ENCODE measurements around the gene PIH1D2.

- TF ChIP-seq PRDM15 (CRISPR knock-in tag; IDR thresholded peaks at IDR 0.05) = no peak
- TF ChIP-seq, protein P1, sequence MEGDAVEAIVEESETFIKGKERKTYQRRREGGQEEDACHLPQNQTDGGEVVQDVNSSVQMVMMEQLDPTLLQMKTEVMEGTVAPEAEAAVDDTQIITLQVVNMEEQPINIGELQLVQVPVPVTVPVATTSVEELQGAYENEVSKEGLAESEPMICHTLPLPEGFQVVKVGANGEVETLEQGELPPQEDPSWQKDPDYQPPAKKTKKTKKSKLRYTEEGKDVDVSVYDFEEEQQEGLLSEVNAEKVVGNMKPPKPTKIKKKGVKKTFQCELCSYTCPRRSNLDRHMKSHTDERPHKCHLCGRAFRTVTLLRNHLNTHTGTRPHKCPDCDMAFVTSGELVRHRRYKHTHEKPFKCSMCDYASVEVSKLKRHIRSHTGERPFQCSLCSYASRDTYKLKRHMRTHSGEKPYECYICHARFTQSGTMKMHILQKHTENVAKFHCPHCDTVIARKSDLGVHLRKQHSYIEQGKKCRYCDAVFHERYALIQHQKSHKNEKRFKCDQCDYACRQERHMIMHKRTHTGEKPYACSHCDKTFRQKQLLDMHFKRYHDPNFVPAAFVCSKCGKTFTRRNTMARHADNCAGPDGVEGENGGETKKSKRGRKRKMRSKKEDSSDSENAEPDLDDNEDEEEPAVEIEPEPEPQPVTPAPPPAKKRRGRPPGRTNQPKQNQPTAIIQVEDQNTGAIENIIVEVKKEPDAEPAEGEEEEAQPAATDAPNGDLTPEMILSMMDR (IDR thresholded peaks at IDR 0.05) = no peak
- TF ChIP-seq, protein P2, sequence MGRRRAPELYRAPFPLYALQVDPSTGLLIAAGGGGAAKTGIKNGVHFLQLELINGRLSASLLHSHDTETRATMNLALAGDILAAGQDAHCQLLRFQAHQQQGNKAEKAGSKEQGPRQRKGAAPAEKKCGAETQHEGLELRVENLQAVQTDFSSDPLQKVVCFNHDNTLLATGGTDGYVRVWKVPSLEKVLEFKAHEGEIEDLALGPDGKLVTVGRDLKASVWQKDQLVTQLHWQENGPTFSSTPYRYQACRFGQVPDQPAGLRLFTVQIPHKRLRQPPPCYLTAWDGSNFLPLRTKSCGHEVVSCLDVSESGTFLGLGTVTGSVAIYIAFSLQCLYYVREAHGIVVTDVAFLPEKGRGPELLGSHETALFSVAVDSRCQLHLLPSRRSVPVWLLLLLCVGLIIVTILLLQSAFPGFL (CRISPR knock-in tag; IDR thresholded peaks at IDR 0.05; ENCODE audit: borderline replicate concordance) = no peak
- no peak for TF ChIP-seq CREB1 (CRISPR knock-in tag; IDR thresholded peaks at IDR 0.05)
- no peak for TF ChIP-seq ZNF512 (CRISPR knock-in tag; IDR thresholded peaks at IDR 0.05; ENCODE audit: borderline replicate concordance)
- TF ChIP-seq ZBTB43 (CRISPR knock-in tag; IDR thresholded peaks at IDR 0.05) = no peak
- no peak for TF ChIP-seq AFF4 (CRISPR knock-in tag; IDR thresholded peaks at IDR 0.05; ENCODE audit: borderline replicate concordance)
- no peak for TF ChIP-seq ATF3 (CRISPR knock-in tag; conservative IDR thresholded peaks at IDR 0.05)
- TF ChIP-seq HMGA2 (CRISPR knock-in tag; IDR thresholded peaks at IDR 0.05) = no peak
- no peak for TF ChIP-seq ATF6 (CRISPR knock-in tag; IDR thresholded peaks at IDR 0.05)
These were observed 15.7 kb downstream of the PIH1D2 start for GRCh38 chr11:112058103-112058502.
